HCT116 (cell line): ENCODE results near the gene DNAJC5.

Experiments
- EZH2 ChIP-seq: fragments of 200-600 bp; sonication (generic); IDR thresholded peaks from 2 replicates; pipeline ENCODE4 v1.6.1; 2017; ENCODE audit warnings: antibody characterized with exemption, mixed run types
- JUND ChIP-seq: IDR thresholded peaks from 2 replicates; pipeline ENCODE4 v1.6.1; 2012
- POLR2A ChIP-seq: IDR thresholded peaks from 2 replicates; pipeline ENCODE4 v1.7.0; 2011; ENCODE audit warnings: borderline replicate concordance; ENCODE audit not compliant: insufficient read depth, insufficient read length; ENCODE audit errors: extremely low read depth
- SP1 ChIP-seq: IDR thresholded peaks from 2 replicates; pipeline ENCODE4 v1.6.1; 2012; ENCODE audit warnings: low read depth
- ZNF274 ChIP-seq: fragments of 200-500 bp; sonication (Bioruptor generic); IDR thresholded peaks from 2 replicates; pipeline ENCODE4 v1.6.1; 2014; ENCODE audit warnings: mild to moderate bottlenecking, low read depth, low read length, inconsistent platforms
- TF ChIP-seq, protein P1 (sequence below), 3 experiments: fragments of 200-600 bp in 1 of 3; sonication (generic) in 1 of 3; IDR thresholded peaks in 2 of 3; conservative IDR thresholded peaks in 1 of 3; 2 replicates each; pipeline ENCODE4 v1.5.1; 2012 to 2017; ENCODE audit warnings: low read depth in 2 of 3, low read length in 2 of 3, antibody characterized with exemption in 1 of 3, borderline replicate concordance in 1 of 3, control low read depth in 1 of 3, mild to moderate bottlenecking in 1 of 3, mixed read lengths in 1 of 3, mixed run types in 1 of 3, moderate library complexity in 1 of 3; ENCODE audit not compliant: insufficient read depth in 1 of 3

DNA sequence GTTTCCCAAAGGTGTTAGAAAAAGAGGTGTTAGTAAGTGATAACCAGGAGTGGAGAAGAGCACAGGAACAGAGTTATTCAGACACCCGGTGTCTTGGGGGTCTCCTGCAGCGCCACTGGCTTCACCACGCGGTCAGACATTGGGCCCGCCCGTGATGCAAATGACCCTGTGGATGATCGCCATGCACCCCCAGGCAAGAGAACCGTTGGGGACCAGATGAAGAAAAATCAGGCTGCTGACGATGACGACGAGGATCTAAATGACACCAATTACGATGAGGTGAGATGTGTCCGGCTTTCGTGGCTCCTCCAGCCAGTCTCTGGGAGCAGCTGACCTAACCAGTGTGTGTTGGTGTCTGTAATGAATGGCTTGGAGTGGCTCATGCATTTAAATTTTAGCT lies 88.0 kb downstream of the DNAJC5 start:
- no peak for TF ChIP-seq SP1
- TF ChIP-seq JUND, result no peak
- TF ChIP-seq, protein P1, sequence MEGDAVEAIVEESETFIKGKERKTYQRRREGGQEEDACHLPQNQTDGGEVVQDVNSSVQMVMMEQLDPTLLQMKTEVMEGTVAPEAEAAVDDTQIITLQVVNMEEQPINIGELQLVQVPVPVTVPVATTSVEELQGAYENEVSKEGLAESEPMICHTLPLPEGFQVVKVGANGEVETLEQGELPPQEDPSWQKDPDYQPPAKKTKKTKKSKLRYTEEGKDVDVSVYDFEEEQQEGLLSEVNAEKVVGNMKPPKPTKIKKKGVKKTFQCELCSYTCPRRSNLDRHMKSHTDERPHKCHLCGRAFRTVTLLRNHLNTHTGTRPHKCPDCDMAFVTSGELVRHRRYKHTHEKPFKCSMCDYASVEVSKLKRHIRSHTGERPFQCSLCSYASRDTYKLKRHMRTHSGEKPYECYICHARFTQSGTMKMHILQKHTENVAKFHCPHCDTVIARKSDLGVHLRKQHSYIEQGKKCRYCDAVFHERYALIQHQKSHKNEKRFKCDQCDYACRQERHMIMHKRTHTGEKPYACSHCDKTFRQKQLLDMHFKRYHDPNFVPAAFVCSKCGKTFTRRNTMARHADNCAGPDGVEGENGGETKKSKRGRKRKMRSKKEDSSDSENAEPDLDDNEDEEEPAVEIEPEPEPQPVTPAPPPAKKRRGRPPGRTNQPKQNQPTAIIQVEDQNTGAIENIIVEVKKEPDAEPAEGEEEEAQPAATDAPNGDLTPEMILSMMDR (IDR thresholded peaks at IDR 0.05 in 2 of 3, conservative IDR thresholded peaks at IDR 0.05 in 1 of 3; ENCODE audit: borderline replicate concordance in 1 of 3, insufficient read depth in 1 of 3, low read depth in 2 of 3, low read length in 2 of 3), result no peak
- TF ChIP-seq ZNF274, result no peak
- no peak for TF ChIP-seq POLR2A
- no peak for TF ChIP-seq EZH2
